22Rv1 (cell line): Measurements from ENCODE around the gene SLC35F1.

Experiments
- CTCF ChIP-seq: fragments of 450-650 bp; IDR thresholded peaks from 2 replicates; pipeline ENCODE4 v1.5.1; 2017; ENCODE audit warnings: mild to moderate bottlenecking
- ZFX ChIP-seq: fragments of 450-650 bp; IDR thresholded peaks from 2 replicates; pipeline ENCODE4 v1.6.1; 2017; ENCODE audit warnings: antibody characterized with exemption, borderline replicate concordance

GRCh38 chr6:118122161-118122725 is 215.2 kb downstream of the SLC35F1 start:
- TF ChIP-seq CTCF (no peak), ZFX (no peak)
